ENCODE measurements around the gene UBE2H. TPM values are rescaled to one million over a fixed set of nuclear protein-coding genes. Genes with fewer than 3 reads are reported as not detected.
"Not testable (repeated sequence)": the region's sequence is repeated elsewhere in the genome, so short reads cannot be mapped to it uniquely, and the experiment has no call there.

The UBE2H gene
- total RNA-seq, 1 donor from 2014 or later, result 120 TPM

- no peak for DNase-seq (ENCODE audit: extremely low read depth, low read depth, low spot score)
Measured at GRCh38 chr7:129875745-129876411, 76.9 kb downstream of the UBE2H start.

- no peak for DNase-seq (ENCODE audit: extremely low read depth, low read depth, low spot score)
Measured at GRCh38 chr7:129875160-129875559, 77.6 kb downstream of the UBE2H start.

GRCh38 chr7:129874722-129875121, 78.0 kb downstream of the UBE2H start:
- no peak for DNase-seq (ENCODE audit: extremely low read depth, low read depth, low spot score)

GRCh38 chr7:129872054-129872453, 80.7 kb downstream of the UBE2H start:
- no peak for DNase-seq (ENCODE audit: extremely low read depth, low read depth, low spot score)

- no peak for DNase-seq (ENCODE audit: extremely low read depth, low read depth, low spot score)
Measured at GRCh38 chr7:129870668-129871067, 82.1 kb downstream of the UBE2H start.

GRCh38 chr7:129866251-129866650, 86.5 kb downstream of the UBE2H start:
- DNase-seq (ENCODE audit: extremely low read depth, low read depth, low spot score), result no peak

GRCh38 chr7:129865925-129866201, 86.9 kb downstream of the UBE2H start:
- no peak for DNase-seq (ENCODE audit: extremely low read depth, low read depth, low spot score)

- DNase-seq (ENCODE audit: extremely low read depth, low read depth, low spot score), result no peak
Measured at GRCh38 chr7:129865093-129865924, 87.5 kb downstream of the UBE2H start.

- not testable (repeated sequence) for DNase-seq (ENCODE audit: extremely low read depth, low read depth, low spot score)
Measured at GRCh38 chr7:129864676-129865075, 88.1 kb downstream of the UBE2H start.

GRCh38 chr7:129864042-129864441, 88.7 kb downstream of the UBE2H start:
- no peak for DNase-seq (ENCODE audit: extremely low read depth, low read depth, low spot score)

GRCh38 chr7:129862682-129863081, 90.1 kb downstream of the UBE2H start:
- DNase-seq (ENCODE audit: extremely low read depth, low read depth, low spot score), result no peak

- not testable (repeated sequence) for DNase-seq (ENCODE audit: extremely low read depth, low read depth, low spot score)
Measured at GRCh38 chr7:129860784-129861183, 92.0 kb downstream of the UBE2H start.

GRCh38 chr7:129859183-129859582, 93.6 kb downstream of the UBE2H start:
- no peak for DNase-seq (ENCODE audit: extremely low read depth, low read depth, low spot score)

- no peak for DNase-seq (ENCODE audit: extremely low read depth, low read depth, low spot score)
Measured at GRCh38 chr7:129858490-129858889, 94.3 kb downstream of the UBE2H start.

GRCh38 chr7:129857313-129857712, 95.4 kb downstream of the UBE2H start:
- DNase-seq (ENCODE audit: extremely low read depth, low read depth, low spot score), result no peak

GRCh38 chr7:129855935-129856717, 96.6 kb downstream of the UBE2H start:
- DNase-seq (ENCODE audit: extremely low read depth, low read depth, low spot score), result no peak

- DNase-seq (ENCODE audit: extremely low read depth, low read depth, low spot score), result no peak
Measured at GRCh38 chr7:129855234-129855673, 97.5 kb downstream of the UBE2H start.

GRCh38 chr7:129854401-129854800, 98.4 kb downstream of the UBE2H start:
- no peak for DNase-seq (ENCODE audit: extremely low read depth, low read depth, low spot score)

- no peak for DNase-seq (ENCODE audit: extremely low read depth, low read depth, low spot score)
Measured at GRCh38 chr7:129853661-129854268, 99.0 kb downstream of the UBE2H start.

GRCh38 chr7:129851809-129852208, 101.0 kb downstream of the UBE2H start:
- no peak for DNase-seq (ENCODE audit: extremely low read depth, low read depth, low spot score)

- no peak for DNase-seq (ENCODE audit: extremely low read depth, low read depth, low spot score)
Measured at GRCh38 chr7:129851174-129851573, 101.6 kb downstream of the UBE2H start.
